ENCODE results near the gene IL10RB. TPM values are rescaled to one million over a fixed set of nuclear protein-coding genes. Genes with fewer than 3 reads are reported as not detected.
"Not testable (repeated sequence)": the region's sequence is repeated elsewhere in the genome, so short reads cannot be mapped to it uniquely, and the experiment has no call there.

The IL10RB gene
- total RNA-seq, 4 donors from 2014 or later: 11.4 to 17.1 (median 14.0) TPM

DNA sequence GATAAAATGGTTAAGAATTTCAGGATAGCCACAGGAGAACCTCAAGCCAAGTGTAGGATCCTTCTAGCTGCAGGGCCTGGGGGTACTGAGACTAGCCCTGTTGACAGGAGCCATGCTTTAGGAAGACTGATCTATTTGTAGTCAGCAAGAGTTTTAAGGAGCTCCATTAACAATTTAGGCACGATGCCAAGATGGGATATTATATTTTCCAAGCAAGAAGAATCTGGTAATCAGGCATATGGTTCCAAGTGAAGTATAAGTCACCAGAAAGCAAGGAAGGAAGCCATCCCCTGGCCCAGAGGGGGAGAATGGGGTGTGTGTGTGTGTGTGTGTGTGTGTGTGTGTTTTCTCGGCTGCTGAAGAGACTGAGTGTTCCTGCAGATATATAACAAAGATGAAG, 29.4 kb upstream of the IL10RB start:
- no peak for DNase-seq
- TF ChIP-seq CTCF (IDR thresholded peaks at IDR 0.05 in 4 of 5, conservative IDR thresholded peaks at IDR 0.05 in 1 of 5) (no peak), POLR2A (IDR thresholded peaks at IDR 0.05) (no peak)
- in situ Hi-C loops (cut with MboI; ENCODE audit: low sequenced_read_pairs in 4 of 4): no loop called here
- intact Hi-C loops (cut with DNase I; ENCODE audit: low total_unique reads): no loop called here
- H3K4me3 ChIP-seq: no peak overlapping the region
- H3K4me1 ChIP-seq: peaks cover 44 to 49% of the 10 kb centered on the region in 2 donors
- no peak overlapping the region for H3K27ac ChIP-seq
- no peaks in the 10 kb centered on the region for H3K9me3 ChIP-seq
- no peak for ATAC-seq
- H3K36me3 ChIP-seq: no peaks in the 10 kb centered on the region
- no peaks in the 10 kb centered on the region for H3K27me3 ChIP-seq

- peaks cover 39 to 44% of the 10 kb centered on the region in 2 donors for H3K4me1 ChIP-seq
- DNase-seq: no peak
- ATAC-seq: no peak
- no peaks in the 10 kb centered on the region for H3K36me3 ChIP-seq
- no peaks in the 10 kb centered on the region for H3K27me3 ChIP-seq
- H3K4me3 ChIP-seq: no peak overlapping the region
- no peaks in the 10 kb centered on the region for H3K9me3 ChIP-seq
- H3K27ac ChIP-seq: peak overlapping the region in 1 of 4 donors; percentile 28
- in situ Hi-C loops (cut with MboI; ENCODE audit: low sequenced_read_pairs in 4 of 4) (no loop called here), intact Hi-C loops (cut with DNase I; ENCODE audit: low total_unique reads) (no loop called here)
- TF ChIP-seq CTCF (IDR thresholded peaks at IDR 0.05 in 4 of 5, conservative IDR thresholded peaks at IDR 0.05 in 1 of 5) (no peak), POLR2A (IDR thresholded peaks at IDR 0.05) (no peak)
Observed at GRCh38 chr21:33237486-33237885, 28.7 kb upstream of the IL10RB start.

GRCh38 chr21:33238146-33238545, 28.0 kb upstream of the IL10RB start:
- in situ Hi-C loops (cut with MboI; ENCODE audit: low sequenced_read_pairs in 4 of 4): no loop called here
- H3K4me3 ChIP-seq: no peak overlapping the region
- ATAC-seq: no peak
- no peak for TF ChIP-seq CTCF (IDR thresholded peaks at IDR 0.05 in 4 of 5, conservative IDR thresholded peaks at IDR 0.05 in 1 of 5)
- no peak for TF ChIP-seq POLR2A (IDR thresholded peaks at IDR 0.05)
- H3K9me3 ChIP-seq: no peaks in the 10 kb centered on the region
- intact Hi-C loops (cut with DNase I; ENCODE audit: low total_unique reads): no loop called here
- no peaks in the 10 kb centered on the region for H3K27me3 ChIP-seq
- H3K4me1 ChIP-seq: peaks cover 32 to 42% of the 10 kb centered on the region in 2 donors
- DNase-seq: no peak
- H3K36me3 ChIP-seq: no peaks in the 10 kb centered on the region
- peak overlapping the region in 3 of 4 donors; percentile 25 to 35 (median 28) for H3K27ac ChIP-seq

DNA sequence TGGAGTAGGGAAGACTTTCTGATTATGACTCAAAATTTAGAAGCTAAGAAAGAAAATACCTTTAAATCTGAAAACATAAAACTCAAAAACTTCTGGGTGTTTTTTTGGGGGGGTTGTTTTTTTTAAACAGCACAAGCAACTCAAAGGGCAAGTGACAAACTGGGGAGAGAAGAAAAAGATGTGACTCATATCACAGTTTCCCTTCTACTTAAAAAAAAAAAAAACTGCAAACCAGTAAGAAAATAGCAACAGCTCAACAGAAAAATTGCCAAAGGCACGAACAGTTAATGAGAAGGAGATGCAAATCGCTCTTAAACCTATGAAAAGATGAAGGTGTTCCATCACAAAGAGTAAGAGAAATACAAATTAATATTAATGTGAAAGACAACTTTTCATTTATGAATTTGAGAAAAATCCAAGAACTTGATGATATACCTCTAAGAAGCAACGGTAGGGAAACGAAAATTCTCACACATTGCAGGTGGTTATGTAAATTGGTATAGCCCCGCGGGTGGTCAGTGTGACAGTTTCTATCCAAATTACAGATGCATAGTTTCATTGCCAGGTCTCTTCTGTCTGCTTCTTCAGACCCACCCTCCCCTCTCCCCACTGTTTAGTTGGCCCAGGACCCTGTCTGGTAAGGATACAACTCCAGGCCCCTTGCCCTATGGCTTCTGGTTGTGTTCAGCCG, 27.5 kb upstream of the IL10RB start:
- Histone ChIP-seq H3K27me3 (no peaks in the 10 kb centered on the region), H3K4me1 (peaks cover 27 to 36% of the 10 kb centered on the region in 2 donors), H3K4me3 (no peak overlapping the region), H3K9me3 (no peaks in the 10 kb centered on the region), H3K36me3 (no peaks in the 10 kb centered on the region), H3K27ac (peak overlapping the region in 3 of 4 donors; percentile 25 to 35 (median 28))
- ATAC-seq: no peak
- intact Hi-C loops (cut with DNase I; ENCODE audit: low total_unique reads): no loop called here
- TF ChIP-seq CTCF (IDR thresholded peaks at IDR 0.05 in 4 of 5, conservative IDR thresholded peaks at IDR 0.05 in 1 of 5) (no peak), POLR2A (IDR thresholded peaks at IDR 0.05) (no peak)
- in situ Hi-C loops (cut with MboI; ENCODE audit: low sequenced_read_pairs in 4 of 4): no loop called here
- no peak for DNase-seq

DNA sequence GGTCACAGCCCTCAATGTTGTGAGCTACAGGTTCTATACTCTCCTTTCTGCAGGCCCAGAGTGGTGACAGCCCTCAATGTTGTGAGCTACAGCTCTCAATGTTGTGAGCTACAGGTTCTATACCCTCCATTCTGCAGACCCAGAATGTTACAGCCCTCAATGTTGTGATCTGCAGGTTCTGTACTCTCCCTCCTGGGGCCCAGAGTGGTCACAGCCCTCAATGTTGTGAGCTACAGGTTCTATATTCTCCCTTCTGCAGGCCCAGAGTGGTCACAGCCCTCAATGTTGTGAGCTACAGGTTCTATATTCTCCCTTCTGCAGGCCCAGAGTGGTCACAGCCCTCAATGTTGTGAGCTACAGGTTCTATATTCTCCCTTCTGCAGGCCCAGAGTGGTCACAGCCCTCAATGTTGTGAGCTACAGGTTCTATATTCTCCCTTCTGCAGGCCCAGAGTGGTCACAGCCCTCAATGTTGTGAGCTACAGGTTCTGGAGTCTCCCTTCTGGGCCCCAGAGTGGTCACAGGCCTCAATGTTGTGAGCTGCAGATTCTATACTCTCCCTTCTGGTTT, 26.5 kb upstream of the IL10RB start:
- intact Hi-C loops (cut with DNase I; ENCODE audit: low total_unique reads); H3K36me3 ChIP-seq; H3K27me3 ChIP-seq; in situ Hi-C loops (cut with MboI; ENCODE audit: low sequenced_read_pairs in 4 of 4); H3K9me3 ChIP-seq; H3K4me3 ChIP-seq; ATAC-seq; DNase-seq; H3K27ac ChIP-seq: not testable (repeated sequence)
- peaks cover 33 to 41% of the 10 kb centered on the region in 2 donors for H3K4me1 ChIP-seq
